Effector memory CD8-positive, alpha-beta T cell (primary cell): ENCODE results near the gene CYB561D1.

Experiments used
- ATAC-seq: fragments of 150-1000 bp; cut with Tn5 transposase; replicated peaks from 2 replicates; pipeline ENCODE4 v1.10.0; 2021; ENCODE audit warnings: mild to moderate bottlenecking, moderate library complexity
- DNase-seq, 3 experiments: peaks; one replicate each; pipeline ENCODE4 v3.0.0; 2021
- H3K27ac Mint-ChIP-seq, 2 donors: one replicate each; pipeline ENCODE4 v1.8.0; 2022; ENCODE audit warnings: mild to moderate bottlenecking in 2 of 2, mixed read lengths in 2 of 2, moderate library complexity in 2 of 2
- H3K27me3 Mint-ChIP-seq, 2 donors: one replicate each; pipeline ENCODE4 v1.8.0; 2022; ENCODE audit warnings: mixed read lengths in 2 of 2
- H3K36me3 Mint-ChIP-seq: one replicate; pipeline ENCODE4 v1.8.0; 2022; ENCODE audit warnings: mild to moderate bottlenecking, moderate library complexity, mixed read lengths; ENCODE audit not compliant: insufficient read depth
- H3K4me1 Mint-ChIP-seq, 2 donors: one replicate each; pipeline ENCODE4 v1.8.0; 2022; ENCODE audit warnings: low read depth in 2 of 2, mixed read lengths in 2 of 2
- H3K4me3 Mint-ChIP-seq, 2 donors: one replicate each; pipeline ENCODE4 v1.8.0; 2022; ENCODE audit warnings: mild to moderate bottlenecking in 2 of 2, mixed read lengths in 2 of 2, moderate library complexity in 2 of 2
- H3K9me3 Mint-ChIP-seq, 2 donors: one replicate each; pipeline ENCODE4 v1.8.0; 2022; ENCODE audit warnings: mixed read lengths in 2 of 2

Gene CYB561D1

DNA sequence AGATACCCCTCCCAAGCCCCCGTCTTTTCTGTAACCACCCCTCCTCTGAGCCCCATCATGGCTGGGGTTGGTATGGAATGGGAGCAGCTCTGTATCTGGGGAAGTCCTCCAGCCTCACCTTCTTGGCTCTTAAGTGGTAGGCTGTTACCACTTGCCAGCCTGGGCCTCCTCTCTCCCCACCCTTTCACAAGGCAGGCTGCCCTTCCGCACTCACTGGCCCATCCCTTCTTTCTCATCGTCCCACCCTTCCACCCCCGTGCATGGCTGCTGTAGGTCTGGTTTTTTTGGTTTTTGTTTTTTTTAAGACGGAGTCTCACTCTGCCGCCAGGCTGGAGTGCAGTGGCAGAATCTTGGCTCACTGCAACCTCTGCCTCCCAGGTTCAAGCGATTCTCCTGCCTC, 5.2 kb downstream of the CYB561D1 start:
- Mint-ChIP-seq H3K4me1 (peaks cover 64 to 73% of the 10 kb centered on the region in 2 donors), H3K27me3 (no peaks in the 10 kb centered on the region), H3K4me3 (no peak overlapping the region), H3K9me3 (no peaks in the 10 kb centered on the region), H3K36me3 (peaks cover 21% of the 10 kb centered on the region), H3K27ac (peak overlapping the region in 1 of 2 donors; percentile 80)
- DNase-seq (no peak), ATAC-seq (no peak)

DNA sequence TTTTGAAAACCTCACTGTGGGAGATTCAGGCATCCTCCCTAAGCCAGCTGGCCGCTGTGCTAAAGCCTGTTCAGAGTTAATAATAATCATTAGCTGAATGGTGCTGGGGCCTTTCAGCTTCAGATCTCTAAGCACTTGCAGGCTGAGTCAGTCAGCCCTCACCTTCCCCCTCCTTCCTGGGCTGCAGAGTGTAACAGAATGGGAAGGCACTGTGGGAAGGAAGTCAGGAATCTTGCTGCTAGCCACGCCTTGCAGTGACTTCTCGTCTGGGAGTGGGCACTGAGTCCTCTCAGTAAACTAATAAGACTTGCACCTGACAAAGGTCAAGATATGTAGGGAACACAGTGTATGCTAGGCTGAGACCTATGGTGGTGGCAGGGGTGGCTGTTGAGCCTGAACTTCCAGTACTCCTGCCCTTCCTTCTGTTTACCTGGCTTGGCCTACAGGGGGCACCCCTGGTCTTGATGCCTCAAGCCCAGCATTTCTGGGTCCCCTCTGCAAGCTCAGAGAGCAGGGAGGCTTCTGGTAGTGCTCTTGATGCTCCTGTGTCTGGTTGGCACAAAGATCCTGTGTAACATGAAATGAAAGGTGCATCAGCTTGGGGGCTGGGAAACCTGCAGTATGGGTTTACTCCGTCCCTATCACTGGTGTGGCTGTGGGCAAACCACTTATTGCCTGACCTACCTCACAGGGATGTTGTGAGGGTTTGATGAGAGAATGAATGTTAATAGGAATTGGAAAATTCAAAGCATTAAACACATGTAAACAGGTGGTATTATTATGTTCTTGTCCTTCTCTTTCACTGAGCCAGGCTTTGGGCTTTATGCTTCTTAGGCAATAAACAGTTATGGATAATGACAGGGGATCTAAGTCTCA, 6.0 kb downstream of the CYB561D1 start:
- peak; percentile 45 to 52 (median 47) for DNase-seq

DNA sequence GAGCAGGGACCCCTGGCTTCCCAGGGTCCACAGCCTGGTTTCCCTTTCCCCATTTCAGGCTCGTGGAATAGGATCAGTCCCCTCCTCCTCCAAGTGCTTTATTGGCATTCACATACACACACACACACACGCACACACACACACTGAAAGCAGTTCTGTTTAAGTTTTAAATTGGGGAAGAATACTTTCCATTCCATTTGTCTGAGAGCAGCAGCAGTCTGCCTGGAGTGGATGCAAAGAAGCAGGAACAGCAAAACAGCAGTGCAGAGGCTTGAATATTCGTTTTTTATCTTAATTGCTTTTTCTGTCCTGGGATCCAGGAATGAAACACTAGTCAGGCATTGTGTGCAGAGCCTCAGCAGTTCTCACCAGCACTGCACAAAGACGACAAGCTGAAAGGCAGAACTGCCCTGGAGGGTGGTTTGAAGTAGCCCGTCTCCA, 7.1 kb downstream of the CYB561D1 start:
- ATAC-seq, result no peak
- Mint-ChIP-seq H3K9me3 (no peaks in the 10 kb centered on the region), H3K36me3 (peaks cover 18% of the 10 kb centered on the region), H3K27me3 (no peaks in the 10 kb centered on the region), H3K4me3 (peak overlapping the region; percentile 74 to 83), H3K4me1 (peaks cover 68 to 73% of the 10 kb centered on the region in 2 donors), H3K27ac (peak overlapping the region in 1 of 2 donors; percentile 80)
- no peak for DNase-seq

More for the DNA sequence above, 6.0 kb downstream of the CYB561D1 start:
- no peaks in the 10 kb centered on the region for H3K9me3 Mint-ChIP-seq
- ATAC-seq, result peak; percentile 16
- peaks cover 69 to 71% of the 10 kb centered on the region in 2 donors for H3K4me1 Mint-ChIP-seq
- peak overlapping the region in 1 of 2 donors; percentile 33 for H3K4me3 Mint-ChIP-seq
- H3K27me3 Mint-ChIP-seq, result no peaks in the 10 kb centered on the region
- peaks cover 18% of the 10 kb centered on the region for H3K36me3 Mint-ChIP-seq
- H3K27ac Mint-ChIP-seq, result peak overlapping the region; percentile 49 to 80

DNA sequence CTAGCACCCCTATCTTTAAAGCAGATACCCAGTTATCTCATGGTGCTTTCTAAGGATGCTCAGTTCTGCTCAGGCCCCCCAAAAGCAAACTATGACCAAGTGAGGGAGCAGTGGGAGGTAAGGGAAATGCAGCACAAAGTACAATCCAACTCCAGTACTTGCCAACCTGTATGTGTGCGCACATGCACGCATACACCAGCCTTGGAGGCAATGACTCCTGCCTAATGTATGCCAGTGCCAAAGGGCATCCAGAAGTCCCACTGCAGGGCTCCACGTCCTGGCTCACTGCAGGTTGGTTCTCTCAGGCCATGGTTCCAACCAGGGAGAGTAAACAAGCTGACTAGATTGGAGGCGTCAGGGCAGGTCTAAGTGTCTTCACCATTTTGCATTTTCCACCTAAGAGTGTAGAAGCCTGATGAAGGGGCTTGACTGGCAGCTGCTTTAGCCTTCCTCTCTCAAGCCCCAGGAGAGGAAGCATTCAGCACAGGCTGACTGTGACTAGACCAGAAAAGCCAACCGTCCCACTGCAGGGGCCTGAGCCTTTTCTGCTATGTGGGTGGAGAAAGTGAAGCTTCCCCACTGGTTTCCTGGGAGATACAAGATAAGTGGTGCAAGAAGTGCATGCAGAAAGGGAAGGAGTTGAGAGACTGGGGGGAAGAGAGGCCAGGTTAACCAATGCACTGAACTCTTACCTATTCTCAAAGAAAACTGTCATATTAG, 7.9 kb downstream of the CYB561D1 start:
- Mint-ChIP-seq H3K4me1 (peaks cover 66 to 68% of the 10 kb centered on the region in 2 donors), H3K27me3 (no peaks in the 10 kb centered on the region), H3K9me3 (no peaks in the 10 kb centered on the region), H3K27ac (peak overlapping the region; percentile 80 to 90), H3K4me3 (peak overlapping the region; percentile 74 to 83), H3K36me3 (peaks cover 11% of the 10 kb centered on the region)
- no peak for DNase-seq
- ATAC-seq, result peak; percentile 13

DNA sequence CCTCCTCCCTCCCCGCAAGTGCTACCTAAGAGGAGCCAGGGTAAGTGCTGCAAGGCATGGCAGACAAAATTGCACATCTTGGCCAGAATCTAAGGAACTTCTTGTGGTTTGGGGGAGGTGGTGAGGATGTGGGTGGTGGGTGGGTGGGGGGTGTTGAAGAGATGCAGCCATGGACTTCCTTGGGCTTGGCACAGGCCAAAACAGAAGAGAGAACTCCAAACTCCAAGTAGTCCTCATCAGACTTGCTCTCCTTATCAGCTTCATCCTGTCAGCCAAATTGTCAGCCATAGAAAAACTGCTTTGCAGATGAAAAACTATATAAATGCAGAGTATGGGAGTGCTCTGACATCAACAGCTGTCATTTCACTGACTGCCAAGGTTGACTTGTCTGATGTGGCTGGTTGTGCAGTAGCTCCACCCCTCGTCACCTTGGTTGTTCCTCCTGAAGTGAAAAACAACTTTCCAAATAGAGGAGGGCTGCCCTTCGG, 8.5 kb downstream of the CYB561D1 start:
- DNase-seq (peak; percentile 39 to 43 (median 41)), ATAC-seq (peak; percentile 90)
- Mint-ChIP-seq H3K27ac (peak overlapping the region; percentile 80 to 90), H3K4me3 (peak overlapping the region; percentile 74 to 83), H3K9me3 (no peaks in the 10 kb centered on the region), H3K36me3 (peaks cover 10% of the 10 kb centered on the region), H3K4me1 (peaks cover 64 to 73% of the 10 kb centered on the region in 2 donors), H3K27me3 (no peaks in the 10 kb centered on the region)

DNA sequence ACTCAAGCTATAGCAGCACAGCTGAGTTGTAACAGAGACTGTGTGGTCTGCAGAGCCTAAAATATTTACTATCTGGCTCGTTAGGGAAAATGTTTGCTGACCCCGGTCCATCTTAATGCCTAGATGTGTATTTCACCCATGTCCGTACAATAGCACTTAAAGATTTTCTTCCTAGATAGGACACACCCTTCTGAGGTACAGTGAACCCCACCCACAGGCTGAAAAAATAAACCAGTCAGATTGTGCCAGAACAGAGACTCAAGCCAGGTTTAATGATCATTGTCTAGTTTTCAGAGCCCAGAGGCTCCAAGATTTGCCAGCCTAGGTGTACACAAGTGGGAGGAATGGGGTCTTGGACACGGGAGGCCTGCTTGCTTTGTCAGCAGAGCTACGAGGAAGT, 10.0 kb downstream of the CYB561D1 start:
- Mint-ChIP-seq H3K36me3 (peaks cover 9% of the 10 kb centered on the region), H3K4me3 (peak overlapping the region; percentile 61 to 71), H3K4me1 (peaks cover 73 to 78% of the 10 kb centered on the region in 2 donors), H3K27ac (peak overlapping the region; percentile 31 to 59), H3K9me3 (no peaks in the 10 kb centered on the region), H3K27me3 (no peaks in the 10 kb centered on the region)
- no peak for ATAC-seq
- DNase-seq, result no peak

DNA sequence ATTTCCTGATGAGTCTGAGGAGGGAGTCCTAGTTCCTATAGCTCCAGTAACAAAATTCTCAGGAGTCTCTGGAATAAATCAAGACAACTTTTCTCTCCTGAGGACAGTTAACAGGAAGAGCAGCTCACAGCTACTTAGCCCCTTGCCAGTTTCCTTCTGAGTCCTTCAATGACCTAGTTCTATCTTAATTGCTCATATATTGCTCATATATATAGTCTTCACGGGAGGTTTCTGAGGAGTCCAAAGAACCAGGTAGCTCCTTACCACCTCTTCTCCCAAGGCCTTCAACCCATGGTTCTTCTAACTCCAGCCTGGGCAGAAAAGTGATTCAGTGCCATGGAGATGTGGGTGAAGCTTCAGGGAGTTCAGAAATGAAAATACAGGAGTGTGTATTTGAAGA, 11.1 kb downstream of the CYB561D1 start:
- peak overlapping the region; percentile 59 to 64 for H3K27ac Mint-ChIP-seq
- no peaks in the 10 kb centered on the region for H3K27me3 Mint-ChIP-seq
- ATAC-seq (no peak), DNase-seq (no peak)
- no peaks in the 10 kb centered on the region for H3K9me3 Mint-ChIP-seq
- peaks cover 2% of the 10 kb centered on the region for H3K36me3 Mint-ChIP-seq
- peaks cover 70 to 72% of the 10 kb centered on the region in 2 donors for H3K4me1 Mint-ChIP-seq
- H3K4me3 Mint-ChIP-seq, result peak overlapping the region; percentile 32 to 34

DNA sequence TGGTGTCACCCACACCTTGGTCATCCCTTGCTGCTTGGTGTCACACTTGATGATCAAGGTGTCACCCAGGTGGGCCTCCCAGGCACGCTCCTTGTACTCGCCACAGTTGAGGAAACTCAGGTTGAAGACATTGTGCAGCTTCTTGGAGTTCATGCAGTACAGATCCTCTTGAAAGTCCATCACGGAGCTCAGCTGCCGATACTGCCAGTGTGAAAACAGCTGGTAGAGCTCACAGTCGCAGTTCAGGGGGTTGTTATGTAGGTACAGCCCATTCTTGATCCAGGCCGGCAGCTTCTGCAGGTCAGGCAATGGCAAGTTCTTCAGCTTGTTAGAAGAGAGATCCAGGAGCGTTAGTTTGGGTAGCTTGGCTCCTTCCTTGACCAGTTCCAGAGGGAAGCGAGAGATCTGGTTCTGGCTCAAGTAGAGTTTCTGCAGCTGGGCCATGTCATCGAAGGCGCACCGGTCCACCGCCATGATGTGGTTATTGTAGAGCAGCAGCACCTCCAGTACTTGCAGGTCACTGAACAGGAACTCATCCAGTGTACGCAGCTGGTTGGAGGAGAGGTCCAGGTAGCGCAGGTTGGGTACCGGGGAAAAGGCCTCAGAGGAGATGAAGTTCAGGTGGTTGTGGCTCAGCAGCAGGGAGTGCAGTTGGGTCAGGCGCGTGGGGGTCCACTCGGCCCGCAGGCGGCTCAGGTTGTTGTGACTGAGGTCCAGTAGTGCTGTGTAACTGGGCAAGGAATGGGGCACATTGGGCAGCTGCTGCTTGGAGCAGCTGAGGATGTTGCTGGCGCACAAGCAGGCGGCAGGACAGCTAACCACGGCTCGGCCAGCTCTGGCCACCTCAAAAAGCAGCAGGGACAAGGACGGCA, 14.3 kb downstream of the CYB561D1 start:
- Mint-ChIP-seq H3K36me3 (peaks cover 10% of the 10 kb centered on the region), H3K4me1 (peaks cover 45 to 46% of the 10 kb centered on the region in 2 donors)
- ATAC-seq, result no peak

DNA sequence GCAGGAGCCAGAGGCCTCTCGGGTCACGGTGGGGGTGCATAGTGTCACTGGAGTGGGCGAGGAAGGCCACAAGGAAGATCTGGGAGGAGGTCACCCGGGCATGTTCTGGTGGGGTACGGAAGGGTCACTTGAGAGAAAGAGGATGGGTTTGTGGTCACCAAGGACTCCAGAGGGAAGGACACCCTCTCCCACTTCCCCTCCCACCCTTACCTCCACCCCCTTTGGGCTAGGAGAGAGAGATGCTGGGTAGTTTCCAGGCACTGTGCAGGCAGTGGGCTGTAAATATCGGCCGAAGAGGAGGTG, 14.9 kb downstream of the CYB561D1 start:
- Mint-ChIP-seq H3K27me3 (no peaks in the 10 kb centered on the region), H3K36me3 (peaks cover 10% of the 10 kb centered on the region), H3K27ac (peak overlapping the region; percentile 91 to 94), H3K9me3 (no peaks in the 10 kb centered on the region), H3K4me1 (peaks cover 43 to 45% of the 10 kb centered on the region in 2 donors), H3K4me3 (peak overlapping the region; percentile 90 to 96)
- ATAC-seq (no peak), DNase-seq (no peak)

More for the DNA sequence above, 14.3 kb downstream of the CYB561D1 start:
- DNase-seq, result no peak
- peak overlapping the region; percentile 91 to 94 for H3K27ac Mint-ChIP-seq
- H3K27me3 Mint-ChIP-seq, result no peaks in the 10 kb centered on the region
- no peaks in the 10 kb centered on the region for H3K9me3 Mint-ChIP-seq
- H3K4me3 Mint-ChIP-seq, result peak overlapping the region; percentile 90 to 96

DNA sequence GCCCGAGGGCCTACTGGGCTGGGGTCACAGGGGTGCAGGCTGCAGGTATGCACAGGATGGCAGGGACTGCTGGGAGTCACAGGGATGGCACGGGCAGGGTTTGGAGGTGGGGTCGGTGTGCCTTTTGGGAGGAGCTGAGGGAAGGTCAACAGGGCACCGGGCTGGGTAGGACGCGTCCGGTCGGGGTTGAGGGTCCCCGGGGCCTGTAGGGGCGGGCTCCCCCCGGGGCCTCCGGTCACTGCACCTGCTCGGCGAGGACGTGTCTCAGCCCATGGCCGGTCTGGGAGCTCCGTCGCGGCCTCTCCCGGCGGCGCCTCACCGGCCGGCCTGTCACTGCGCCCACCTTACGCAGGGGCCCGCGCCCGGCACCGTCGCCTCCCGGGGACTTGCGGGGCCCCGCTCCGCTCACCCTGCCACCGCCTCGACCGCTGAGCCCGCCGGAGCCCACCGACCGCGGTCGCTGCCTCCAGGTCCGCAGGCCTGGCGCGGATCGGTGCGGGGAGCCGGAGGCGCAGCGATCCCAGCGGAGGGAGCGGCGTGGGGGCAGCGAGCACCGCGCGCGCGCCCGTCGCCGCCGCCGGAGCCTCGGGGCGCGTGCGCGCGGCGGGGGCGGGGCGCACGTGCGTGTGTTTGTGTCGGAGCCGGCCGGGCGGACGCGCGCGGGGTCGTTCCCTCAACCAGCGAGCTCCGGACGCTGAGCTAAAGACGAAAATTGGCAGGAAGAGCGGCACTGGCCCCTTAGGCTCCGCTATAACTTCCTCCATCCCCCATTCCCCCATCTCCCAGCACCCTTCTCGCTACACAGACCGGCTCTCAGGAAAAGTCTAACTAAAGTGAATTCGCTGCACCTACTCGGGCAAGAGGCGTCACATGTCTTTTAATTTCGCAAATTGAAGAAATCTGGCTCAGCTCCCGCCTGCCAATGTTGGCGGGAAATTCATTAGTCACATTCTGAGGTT, 15.6 kb downstream of the CYB561D1 start, which contains the start of gene AMIGO1:
TSS of gene AMIGO1 (minus strand) at position 552 of the 959 bp plus-strand sequence. CDS start 815 bp downstream, outside the sequence.
- Mint-ChIP-seq H3K4me3 (peak within 1 kb of the TSS; percentile 90 to 96), H3K36me3 (peaks cover 10% of the 10 kb centered on the region), H3K27me3 (no peaks in the 10 kb centered on the region), H3K9me3 (no peaks in the 10 kb centered on the region), H3K4me1 (peaks cover 39 to 40% of the 10 kb centered on the region in 2 donors), H3K27ac (peak within 1 kb of the TSS; percentile 94)
- ATAC-seq (peak; percentile 85), DNase-seq (peak; percentile 48 to 56 (median 54))

DNA sequence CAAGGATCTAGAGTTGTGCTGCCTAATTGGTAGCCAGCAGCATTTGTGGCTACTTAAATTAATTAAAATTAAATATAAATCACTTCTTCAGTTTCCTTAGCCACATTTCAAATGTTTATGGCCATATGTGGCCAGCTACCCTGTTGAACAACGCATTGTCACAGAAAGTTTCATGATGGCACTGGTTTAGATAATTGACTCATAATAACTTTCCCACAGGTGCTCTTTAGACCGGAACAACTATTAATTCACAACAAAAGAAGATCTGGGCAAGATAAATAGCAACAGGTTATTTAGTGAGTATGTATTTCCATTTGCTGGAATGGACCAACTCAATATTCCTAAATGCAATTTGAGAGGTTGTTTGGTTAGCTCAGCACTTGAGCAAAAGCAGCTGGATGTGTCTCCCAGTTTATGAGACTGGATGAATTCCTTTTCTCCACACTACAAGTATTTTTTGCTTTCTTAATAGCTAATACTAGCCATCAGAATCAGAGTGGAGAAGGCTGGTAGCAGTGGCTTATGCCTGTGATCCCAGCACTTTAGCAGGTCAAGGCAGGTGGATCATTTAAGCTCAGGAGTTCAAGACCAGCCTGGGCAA, 19.3 kb downstream of the CYB561D1 start:
- Mint-ChIP-seq H3K27ac (no peak overlapping the region), H3K36me3 (peaks cover 10% of the 10 kb centered on the region), H3K4me1 (peaks cover 15 to 18% of the 10 kb centered on the region in 2 donors), H3K27me3 (peaks cover 0 to 18% of the 10 kb centered on the region in 2 donors), H3K4me3 (no peak overlapping the region), H3K9me3 (no peaks in the 10 kb centered on the region)
- no peak for ATAC-seq
- no peak for DNase-seq
